Fibroblast of pulmonary artery (primary cell): ENCODE measurements around the gene SEMA5B.

Experiments used
- DNase-seq: peaks from one replicate; pipeline ENCODE4 v3.0.0-alpha.2; 2010; ENCODE audit warnings: low read depth
- H3K4me3 ChIP-seq: replicated peaks from 2 replicates; pipeline ENCODE4 v1.5.1; 2011; ENCODE audit warnings: low read depth, mild to moderate bottlenecking, control low read depth, low read length, moderate library complexity
- CTCF ChIP-seq: IDR thresholded peaks from 2 replicates; pipeline ENCODE4 v1.5.1; 2011; ENCODE audit warnings: mild to moderate bottlenecking, control low read depth, low read length, inconsistent platforms; ENCODE audit errors: missing control alignments

Gene SEMA5B

GRCh38 chr3:122929188-122930062 is 98.1 kb downstream of the SEMA5B start:
- no peak for TF ChIP-seq CTCF
- no peak for DNase-seq
- H3K4me3 ChIP-seq, result no peak overlapping the region

- TF ChIP-seq CTCF, result no peak
- H3K4me3 ChIP-seq, result no peak overlapping the region
These were observed 99.0 kb downstream of the SEMA5B start for GRCh38 chr3:122928396-122929187.

GRCh38 chr3:122927726-122928125 is 99.8 kb downstream of the SEMA5B start:
- H3K4me3 ChIP-seq, result no peak overlapping the region
- TF ChIP-seq CTCF, result no peak
- no peak for DNase-seq

More at GRCh38 chr3:122928396-122929187, 99.0 kb downstream of the SEMA5B start:
- DNase-seq, result no peak

- no peak overlapping the region for H3K4me3 ChIP-seq
- TF ChIP-seq CTCF, result no peak
- DNase-seq, result no peak
These were observed 100.8 kb downstream of the SEMA5B start for GRCh38 chr3:122926811-122927210.

GRCh38 chr3:122926322-122926721 is 101.2 kb downstream of the SEMA5B start:
- no peak overlapping the region for H3K4me3 ChIP-seq
- no peak for DNase-seq
- TF ChIP-seq CTCF, result no peak

GRCh38 chr3:122925756-122926155 is 101.8 kb downstream of the SEMA5B start:
- TF ChIP-seq CTCF, result no peak
- H3K4me3 ChIP-seq, result no peak overlapping the region

More at GRCh38 chr3:122925756-122926155, 101.8 kb downstream of the SEMA5B start:
- no peak for DNase-seq
